ENCODE results near the gene TOP2A. TPM values are rescaled to one million over a fixed set of nuclear protein-coding genes. Genes with fewer than 3 reads are reported as not detected.

Gene TOP2A
- total RNA-seq, 1 donor, result 14.5 TPM

GRCh38 chr17:40364121-40364861 lies 53.4 kb downstream of the TOP2A start, which contains the start of gene GJD3:
TSS of gene GJD3 (minus strand) at chr17:40364737. CDS start at chr17:40363815, 922 bp downstream.
- TF ChIP-seq CTCF (IDR thresholded peaks at IDR 0.05; ENCODE audit: extremely low read depth, low read depth, low read length), result no peak
- H3K4me3 ChIP-seq (ENCODE audit: insufficient read depth, low read length), result peak within 1 kb of the TSS; percentile 77
- H3K27ac ChIP-seq (ENCODE audit: low read depth, low read length), result no peak within 1 kb of the TSS
- H3K9me3 ChIP-seq (ENCODE audit: low read depth, low read length), result no peaks in the 10 kb centered on the region
- H3K4me2 ChIP-seq (ENCODE audit: insufficient read depth, low read length), result peak within 1 kb of the TSS; percentile 78
- H3K79me2 ChIP-seq (ENCODE audit: insufficient read depth, low read length), result peaks cover 6% of the 10 kb centered on the region
- peaks cover 11% of the 10 kb centered on the region for H3K4me1 ChIP-seq (ENCODE audit: insufficient read depth, low read length)
- peak within 1 kb of the TSS; percentile 65 for H2AFZ ChIP-seq (ENCODE audit: low read length)
- DNase-seq (ENCODE audit: insufficient read length, low spot score, missing footprints), result peak; percentile 92
- H3K36me3 ChIP-seq (ENCODE audit: insufficient read depth, low read length), result no peaks in the 10 kb centered on the region
- H3K27me3 ChIP-seq (ENCODE audit: insufficient read depth, low read length), result no peaks in the 10 kb centered on the region
- peaks cover 5% of the 10 kb centered on the region for H4K20me1 ChIP-seq (ENCODE audit: insufficient read depth, low read length)

- Histone ChIP-seq H3K9me3 (ENCODE audit: low read depth, low read length) (no peaks in the 10 kb centered on the region), H3K79me2 (ENCODE audit: insufficient read depth, low read length) (peaks cover 6% of the 10 kb centered on the region), H2AFZ (ENCODE audit: low read length) (peak overlapping the region; percentile 65), H3K36me3 (ENCODE audit: insufficient read depth, low read length) (no peaks in the 10 kb centered on the region), H3K4me3 (ENCODE audit: insufficient read depth, low read length) (peak overlapping the region; percentile 77), H3K27me3 (ENCODE audit: insufficient read depth, low read length) (no peaks in the 10 kb centered on the region), H4K20me1 (ENCODE audit: insufficient read depth, low read length) (peaks cover 5% of the 10 kb centered on the region), H3K27ac (ENCODE audit: low read depth, low read length) (no peak overlapping the region), H3K4me2 (ENCODE audit: insufficient read depth, low read length) (peak overlapping the region; percentile 78), H3K4me1 (ENCODE audit: insufficient read depth, low read length) (peaks cover 16% of the 10 kb centered on the region)
- peak; percentile 90 for DNase-seq (ENCODE audit: insufficient read length, low spot score, missing footprints)
- no peak for TF ChIP-seq CTCF (IDR thresholded peaks at IDR 0.05; ENCODE audit: extremely low read depth, low read depth, low read length)
These were observed 54.4 kb downstream of the TOP2A start for GRCh38 chr17:40363111-40363827.

- H3K27ac ChIP-seq (ENCODE audit: low read depth, low read length), result no peak overlapping the region
- TF ChIP-seq CTCF (IDR thresholded peaks at IDR 0.05; ENCODE audit: extremely low read depth, low read depth, low read length), result peak; percentile 58
- H3K79me2 ChIP-seq (ENCODE audit: insufficient read depth, low read length), result peaks cover 6% of the 10 kb centered on the region
These were observed 55.0 kb downstream of the TOP2A start for GRCh38 chr17:40362696-40363110.

More at GRCh38 chr17:40362696-40363110, 55.0 kb downstream of the TOP2A start:
- Histone ChIP-seq H3K4me2 (ENCODE audit: insufficient read depth, low read length) (peak overlapping the region; percentile 78), H3K9me3 (ENCODE audit: low read depth, low read length) (no peaks in the 10 kb centered on the region), H2AFZ (ENCODE audit: low read length) (peak overlapping the region; percentile 47), H3K4me3 (ENCODE audit: insufficient read depth, low read length) (peak overlapping the region; percentile 77), H3K36me3 (ENCODE audit: insufficient read depth, low read length) (no peaks in the 10 kb centered on the region), H4K20me1 (ENCODE audit: insufficient read depth, low read length) (peaks cover 5% of the 10 kb centered on the region), H3K4me1 (ENCODE audit: insufficient read depth, low read length) (peaks cover 16% of the 10 kb centered on the region), H3K27me3 (ENCODE audit: insufficient read depth, low read length) (no peaks in the 10 kb centered on the region)
- DNase-seq (ENCODE audit: insufficient read length, low spot score, missing footprints), result peak; percentile 99

Data from osteoblast (primary cell).